Keratinocyte (primary cell): Measurements from ENCODE around the gene LPIN1. TPM values are rescaled to one million over a fixed set of nuclear protein-coding genes. Genes with fewer than 3 reads are reported as not detected.

Experiments used
- DNase-seq: peaks from one replicate; pipeline ENCODE4 v3.0.0-alpha.2; 2011; ENCODE audit warnings: low read depth, missing footprints, low spot score
- FAIRE-seq: peaks from 2 replicates; lab custom pipeline; 2011; peaks lifted over from hg19 to GRCh38; lab: Jason Lieb, UNC
- H2AFZ ChIP-seq: 2 replicates; pipeline ENCODE4 v1.6.0; 2012; ENCODE audit warnings: low read length, control low read depth, inconsistent platforms; ENCODE audit not compliant: control insufficient read depth
- H3K27ac ChIP-seq: 2 replicates; pipeline ENCODE4 v1.5.1; 2011; ENCODE audit warnings: low read length; ENCODE audit not compliant: control insufficient read depth, insufficient read depth
- H3K27me3 ChIP-seq: 3 replicates; pipeline ENCODE4 v1.6.0; 2011; ENCODE audit warnings: low read length; ENCODE audit not compliant: control insufficient read depth, insufficient read depth; ENCODE audit errors: extremely low read depth
- H3K36me3 ChIP-seq, 2 experiments: 2 replicates in 1 of 2; 3 replicates in 1 of 2; pipeline ENCODE4 v1.5.1; 2011; ENCODE audit warnings: low read length in 2 of 2, mild to moderate bottlenecking in 1 of 2; ENCODE audit not compliant: control insufficient read depth in 2 of 2, insufficient read depth in 2 of 2; ENCODE audit errors: extremely low read depth in 1 of 2
- H3K4me1 ChIP-seq: 3 replicates; pipeline ENCODE4 v1.5.1; 2011; ENCODE audit warnings: low read length; ENCODE audit not compliant: control insufficient read depth, insufficient read depth; ENCODE audit errors: extremely low read depth
- H3K4me2 ChIP-seq: 3 replicates; pipeline ENCODE4 v1.6.0; 2011; ENCODE audit warnings: low read depth, low read length; ENCODE audit not compliant: control insufficient read depth, insufficient read depth; ENCODE audit errors: extremely low read depth
- H3K4me3 ChIP-seq, 3 experiments: fragments of 200-600 bp in 1 of 3; sonication (generic) in 1 of 3; 2 replicates in 2 of 3; 3 replicates in 1 of 3; pipeline ENCODE4 v1.5.1; 2011 to 2016; ENCODE audit warnings: low read length in 3 of 3, mild to moderate bottlenecking in 3 of 3, control low read depth in 2 of 3, inconsistent platforms in 1 of 3, low read depth in 1 of 3, mixed read lengths in 1 of 3, mixed run types in 1 of 3, moderate library complexity in 1 of 3; ENCODE audit not compliant: control insufficient read depth in 2 of 3, insufficient read depth in 2 of 3; ENCODE audit errors: extremely low read depth in 1 of 3
- H3K79me2 ChIP-seq: 2 replicates; pipeline ENCODE4 v1.6.0; 2012; ENCODE audit warnings: low read length; ENCODE audit not compliant: control insufficient read depth, insufficient read depth
- H3K9ac ChIP-seq: 3 replicates; pipeline ENCODE4 v1.6.0; 2011; ENCODE audit warnings: low read length; ENCODE audit not compliant: control insufficient read depth, insufficient read depth; ENCODE audit errors: extremely low read depth
- H3K9me1 ChIP-seq: 3 replicates; pipeline ENCODE4 v1.6.0; 2011; ENCODE audit warnings: low read length; ENCODE audit not compliant: control insufficient read depth, insufficient read depth; ENCODE audit errors: extremely low read depth
- H3K9me3 ChIP-seq: 2 replicates; pipeline ENCODE4 v1.5.1; 2012; ENCODE audit warnings: low read depth, low read length; ENCODE audit not compliant: control insufficient read depth
- H4K20me1 ChIP-seq: 3 replicates; pipeline ENCODE4 v1.6.0; 2011; ENCODE audit warnings: low read length; ENCODE audit not compliant: control insufficient read depth, insufficient read depth; ENCODE audit errors: extremely low read depth
- EZH2 ChIP-seq: IDR thresholded peaks from one replicate; pipeline ENCODE4 v1.6.1; 2012; ENCODE audit warnings: inconsistent platforms, mild to moderate bottlenecking, low read length, moderate library complexity
- dilution Hi-C: fragments of 300-500 bp; cut with MboI; formaldehyde crosslinking; loops from one replicate; pipeline ENCODE4 v1.7.0; 2020; ENCODE audit warnings: low sequenced_read_pairs; ENCODE audit not compliant: extremely low pct_ligation_motif_present
- polyA plus RNA-seq, 5 experiments: library from polyadenylated mRNA; depleted of rRNA in 3 of 5; stranded (reverse) in 3 of 5; stranded (forward) in 1 of 5; unstranded in 1 of 5; fragments of >200 nt; gene quantifications; 1 replicate in 1 of 5; 2 replicates in 3 of 5; 3 replicates in 1 of 5; pipeline versions ENCODE4 v1.2.1 to v1.2.3, GENCODE V29; 2011 to 2012; ENCODE audit warnings: missing spikeins in 2 of 5, low read depth in 1 of 5, low replicate concordance in 1 of 5
- TF ChIP-seq, protein P1 (sequence below), 3 experiments: IDR thresholded peaks in 1 of 3; conservative IDR thresholded peaks in 1 of 3; optimal IDR thresholded peaks in 1 of 3; 2 replicates in 2 of 3; 3 replicates in 1 of 3; pipeline versions ENCODE3 to v1.5.1; 2011; ENCODE audit warnings: low read length in 3 of 3, mild to moderate bottlenecking in 3 of 3, moderate library complexity in 2 of 3, control low read depth in 1 of 3, inconsistent platforms in 1 of 3; ENCODE audit not compliant: insufficient read depth in 2 of 3; ENCODE audit errors: extremely low read depth in 1 of 3

Gene LPIN1
- polyA plus RNA-seq, 1 donor (not counting 4 experiments of a cell fraction or from before 2014, with no cell fraction given) = 79.6 TPM

DNA sequence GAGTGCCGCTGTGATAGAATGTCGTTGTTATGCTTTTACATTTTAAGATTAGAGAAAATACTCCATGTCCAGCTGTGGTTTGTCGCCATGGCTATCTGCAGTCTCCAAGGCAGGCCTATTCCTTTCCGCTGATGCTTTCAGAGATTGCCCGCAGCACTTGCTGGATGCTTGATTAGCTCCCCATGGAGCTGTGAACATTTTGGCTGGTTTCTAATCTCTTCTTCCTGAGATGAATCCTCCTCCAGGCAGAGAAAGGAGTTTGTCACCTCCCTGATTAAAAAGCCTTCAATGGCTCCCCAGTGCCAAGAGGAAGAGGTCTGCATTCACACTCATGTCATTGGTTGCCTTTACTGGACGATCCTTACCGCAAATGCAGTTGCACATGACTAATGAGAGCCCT, 32.6 kb upstream of the LPIN1 start:
- Histone ChIP-seq H2AFZ (no peak overlapping the region), H3K4me2 (no peak overlapping the region), H3K36me3 (no peaks in the 10 kb centered on the region), H3K9me3 (no peaks in the 10 kb centered on the region), H3K9ac (no peak overlapping the region), H3K4me3 (no peak overlapping the region), H3K27me3 (peaks cover 14% of the 10 kb centered on the region), H3K27ac (no peak overlapping the region), H4K20me1 (no peaks in the 10 kb centered on the region), H3K79me2 (no peaks in the 10 kb centered on the region), H3K4me1 (peaks cover 25% of the 10 kb centered on the region), H3K9me1 (no peaks in the 10 kb centered on the region)
- no peak for FAIRE-seq
- dilution Hi-C loops = no loop called here
- no peak for TF ChIP-seq EZH2
- TF ChIP-seq, protein P1, sequence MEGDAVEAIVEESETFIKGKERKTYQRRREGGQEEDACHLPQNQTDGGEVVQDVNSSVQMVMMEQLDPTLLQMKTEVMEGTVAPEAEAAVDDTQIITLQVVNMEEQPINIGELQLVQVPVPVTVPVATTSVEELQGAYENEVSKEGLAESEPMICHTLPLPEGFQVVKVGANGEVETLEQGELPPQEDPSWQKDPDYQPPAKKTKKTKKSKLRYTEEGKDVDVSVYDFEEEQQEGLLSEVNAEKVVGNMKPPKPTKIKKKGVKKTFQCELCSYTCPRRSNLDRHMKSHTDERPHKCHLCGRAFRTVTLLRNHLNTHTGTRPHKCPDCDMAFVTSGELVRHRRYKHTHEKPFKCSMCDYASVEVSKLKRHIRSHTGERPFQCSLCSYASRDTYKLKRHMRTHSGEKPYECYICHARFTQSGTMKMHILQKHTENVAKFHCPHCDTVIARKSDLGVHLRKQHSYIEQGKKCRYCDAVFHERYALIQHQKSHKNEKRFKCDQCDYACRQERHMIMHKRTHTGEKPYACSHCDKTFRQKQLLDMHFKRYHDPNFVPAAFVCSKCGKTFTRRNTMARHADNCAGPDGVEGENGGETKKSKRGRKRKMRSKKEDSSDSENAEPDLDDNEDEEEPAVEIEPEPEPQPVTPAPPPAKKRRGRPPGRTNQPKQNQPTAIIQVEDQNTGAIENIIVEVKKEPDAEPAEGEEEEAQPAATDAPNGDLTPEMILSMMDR (optimal IDR thresholded peaks at IDR 0.05 in 1 of 3, IDR thresholded peaks at IDR 0.05 in 1 of 3, conservative IDR thresholded peaks at IDR 0.05 in 1 of 3; ENCODE audit: extremely low read depth in 1 of 3, insufficient read depth in 2 of 3, low read length in 3 of 3) = no peak
- DNase-seq = no peak

DNA sequence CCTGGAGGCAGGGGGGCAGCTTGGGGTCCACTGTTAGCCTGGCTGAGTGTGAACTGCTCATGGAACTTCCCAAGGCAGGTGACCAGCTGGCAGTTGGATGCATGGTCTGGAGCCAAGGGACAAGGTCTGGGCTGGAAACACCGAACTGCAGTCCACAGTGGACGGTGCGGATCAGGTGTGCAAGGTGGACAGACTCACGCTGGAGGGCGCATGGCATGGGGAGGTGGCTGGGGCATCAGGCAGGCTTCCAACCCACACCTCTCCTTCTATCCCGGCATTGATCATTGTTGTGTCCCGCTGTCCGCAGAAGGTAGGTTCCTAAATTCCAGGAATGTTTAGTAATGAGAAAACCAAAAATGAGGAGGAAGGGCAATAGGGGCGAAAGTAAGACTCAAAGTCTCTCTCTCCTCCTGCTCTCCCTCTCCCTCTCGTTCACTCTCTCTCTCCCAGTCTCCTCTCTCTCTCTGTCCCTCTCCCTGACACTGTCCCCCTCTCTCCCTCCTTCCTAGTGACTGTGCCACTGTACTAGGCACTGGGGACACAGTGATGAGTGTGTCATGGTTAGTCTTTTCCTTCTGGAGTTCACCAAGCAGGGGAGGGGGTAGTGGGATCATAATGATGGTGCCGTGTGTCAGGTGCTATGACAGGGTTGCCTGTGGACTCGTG, 30.3 kb upstream of the LPIN1 start:
- dilution Hi-C loops = no loop called here
- H3K4me2 ChIP-seq = no peak overlapping the region
- H3K27me3 ChIP-seq = peaks cover 23% of the 10 kb centered on the region
- H3K79me2 ChIP-seq = no peaks in the 10 kb centered on the region
- DNase-seq (no peak), FAIRE-seq (no peak)
- H3K4me1 ChIP-seq = peaks cover 10% of the 10 kb centered on the region
- H2AFZ ChIP-seq = no peak overlapping the region
- TF ChIP-seq, protein P1 (optimal IDR thresholded peaks at IDR 0.05 in 1 of 3, IDR thresholded peaks at IDR 0.05 in 1 of 3, conservative IDR thresholded peaks at IDR 0.05 in 1 of 3; ENCODE audit: extremely low read depth in 1 of 3, insufficient read depth in 2 of 3, low read length in 3 of 3) = no peak
- TF ChIP-seq EZH2 = no peak
- H3K9me1 ChIP-seq = no peaks in the 10 kb centered on the region
- no peaks in the 10 kb centered on the region for H4K20me1 ChIP-seq
- H3K9me3 ChIP-seq = no peaks in the 10 kb centered on the region
- no peak overlapping the region for H3K27ac ChIP-seq
- H3K36me3 ChIP-seq = no peaks in the 10 kb centered on the region
- H3K4me3 ChIP-seq = no peak overlapping the region
- no peak overlapping the region for H3K9ac ChIP-seq
